Right hindlimb (tissue), 1 donor: ENCODE measurements around the gene SNX25.
A peak's percentile ranks its signal among the peaks of the same experiment; 100 is the strongest.
"Not testable (repeated sequence)": the region's sequence is repeated elsewhere in the genome, so short reads cannot be mapped to it uniquely, and the experiment has no call there.

Experiments used
- DNase-seq: peaks from one replicate; pipeline ENCODE4 v3.0.0-alpha.2; 2018

Gene SNX25

DNA sequence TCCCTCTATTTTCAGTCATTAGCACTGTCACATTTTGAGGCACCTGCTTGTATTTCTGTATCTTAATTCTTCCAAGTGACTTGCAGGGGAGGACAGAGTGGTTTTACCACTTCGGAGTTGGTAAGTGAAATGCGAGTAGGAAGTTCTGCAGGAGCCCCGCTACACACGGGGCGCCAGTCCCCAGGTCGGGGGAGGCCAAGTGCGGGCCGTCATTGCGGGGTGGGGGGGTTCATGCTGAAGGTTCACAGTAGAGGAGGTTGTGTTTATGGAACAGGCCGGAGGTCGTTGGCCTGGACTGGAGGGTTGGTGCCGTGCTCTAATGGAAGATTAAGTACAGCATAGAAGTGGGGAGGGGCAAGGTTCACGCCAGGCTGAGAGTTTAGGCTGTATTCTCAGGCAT, 142.3 kb downstream of the SNX25 start:
- no peak for DNase-seq

- DNase-seq: no peak
Measured at GRCh38 chr4:185352202-185352601, 142.8 kb downstream of the SNX25 start.

DNA sequence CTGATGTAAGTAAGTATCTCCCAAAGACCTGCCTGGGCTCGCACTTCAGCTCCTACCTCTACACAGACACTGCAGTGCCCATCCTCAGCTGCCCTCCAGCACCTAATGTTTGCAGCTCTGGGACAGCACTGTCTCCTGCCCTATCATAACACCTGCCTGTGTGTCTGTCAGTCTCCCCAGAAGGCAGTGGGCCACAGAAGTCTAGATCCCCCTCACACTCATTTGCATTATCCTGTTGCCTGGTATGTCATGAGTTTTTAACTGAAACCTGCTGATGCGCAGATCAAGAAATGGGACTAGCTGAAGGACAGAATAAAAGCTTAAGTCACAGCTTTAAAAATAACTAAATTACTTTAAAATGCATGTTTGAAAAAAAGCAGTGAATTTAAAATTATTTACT, 143.3 kb downstream of the SNX25 start:
- DNase-seq: no peak

DNA sequence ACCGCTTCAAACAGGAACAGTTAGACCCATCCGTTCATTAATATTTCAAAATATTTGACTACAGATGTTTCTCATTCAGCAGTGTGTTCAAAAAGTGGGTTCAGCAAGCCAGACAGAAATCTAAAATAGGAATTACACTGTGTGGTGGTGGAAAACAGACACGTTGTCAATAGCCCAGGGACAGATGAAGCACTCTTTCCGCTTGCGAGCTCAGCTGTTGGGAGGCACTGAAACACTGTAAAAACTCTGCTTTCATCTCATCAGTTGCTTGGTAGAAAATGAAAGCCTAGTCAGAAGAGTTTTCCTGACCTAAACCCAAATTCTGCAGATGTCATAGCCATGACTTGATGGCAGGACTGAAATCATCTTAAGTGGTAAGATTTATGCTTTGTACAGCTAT, 147.8 kb downstream of the SNX25 start:
- DNase-seq: peak; percentile 59

DNA sequence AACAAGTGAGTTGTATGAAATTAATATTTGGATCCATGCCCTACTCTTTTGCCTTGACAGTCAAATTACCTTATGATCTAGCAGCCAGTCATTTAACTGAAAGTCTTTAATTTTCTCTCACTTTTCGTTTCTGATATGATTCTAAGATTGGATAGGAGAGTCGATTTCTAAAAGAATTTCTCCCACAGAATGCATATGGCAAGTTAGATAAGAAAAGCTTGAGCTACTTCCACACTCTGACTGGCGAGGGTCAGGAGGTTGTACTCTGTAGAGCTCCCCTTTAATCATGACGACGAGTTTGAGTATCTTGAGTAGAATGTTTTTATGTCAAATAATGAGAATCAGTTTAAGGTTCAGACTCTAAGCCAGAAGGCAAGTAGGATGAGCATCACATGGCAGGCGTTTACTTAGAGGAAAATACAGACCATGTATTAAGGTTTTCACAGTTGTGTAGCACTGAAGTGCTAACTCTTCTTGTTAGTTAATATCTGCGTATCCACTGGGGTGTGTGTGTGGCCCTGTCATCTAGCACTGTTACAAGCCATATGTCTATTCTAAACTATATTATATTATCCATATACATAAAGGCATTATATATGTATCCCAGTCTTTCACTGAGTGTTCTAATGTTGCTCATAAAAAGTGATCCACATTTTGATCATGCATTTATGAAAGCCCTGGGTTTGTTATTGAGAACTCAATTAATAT, 148.5 kb downstream of the SNX25 start:
- no peak for DNase-seq

- DNase-seq: no peak
Measured at GRCh38 chr4:185358514-185358913, 149.1 kb downstream of the SNX25 start.

DNA sequence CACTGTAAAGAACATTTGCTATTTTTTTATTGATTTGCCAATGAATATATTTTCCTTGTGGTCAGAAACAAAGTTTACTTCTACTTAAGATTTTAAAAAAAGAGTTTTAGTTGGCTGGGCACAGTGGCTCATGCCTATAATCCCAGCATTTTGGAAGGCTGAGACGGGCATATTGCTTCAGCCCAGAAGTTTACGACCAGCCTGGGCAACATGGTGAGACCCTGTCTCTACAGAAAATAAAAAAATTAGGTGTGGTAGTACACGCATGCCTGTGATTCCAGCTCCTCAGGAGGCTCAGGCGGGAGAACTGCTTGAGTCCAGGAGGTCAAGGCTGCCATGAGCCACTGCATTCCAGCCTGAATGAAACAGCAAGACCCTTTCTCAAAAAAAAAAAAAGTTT, 149.6 kb downstream of the SNX25 start:
- DNase-seq: no peak

GRCh38 chr4:185359767-185360446, 150.5 kb downstream of the SNX25 start:
- no peak for DNase-seq

GRCh38 chr4:185361872-185362271, 152.5 kb downstream of the SNX25 start:
- no peak for DNase-seq

GRCh38 chr4:185362570-185362969, 153.2 kb downstream of the SNX25 start:
- DNase-seq: not testable (repeated sequence)

DNA sequence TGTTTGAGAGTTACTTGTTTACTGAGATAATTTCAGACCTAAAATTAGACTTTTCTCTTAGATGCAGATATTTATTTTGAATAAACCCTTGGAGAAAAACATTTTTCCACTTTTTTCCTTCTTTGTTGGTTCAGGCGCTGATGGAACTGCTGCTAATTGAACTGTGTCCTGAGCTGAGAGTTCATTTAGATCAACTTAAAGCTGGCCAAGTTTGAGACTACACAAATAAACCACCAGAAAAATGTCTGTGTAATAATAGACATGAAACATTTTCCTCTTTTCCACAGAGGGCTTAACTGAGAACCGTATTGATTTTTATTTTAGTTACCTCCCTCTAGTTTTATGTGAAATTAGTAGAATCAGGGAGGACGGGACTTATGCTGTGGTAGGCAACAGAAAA, 153.9 kb downstream of the SNX25 start:
- DNase-seq: no peak

DNA sequence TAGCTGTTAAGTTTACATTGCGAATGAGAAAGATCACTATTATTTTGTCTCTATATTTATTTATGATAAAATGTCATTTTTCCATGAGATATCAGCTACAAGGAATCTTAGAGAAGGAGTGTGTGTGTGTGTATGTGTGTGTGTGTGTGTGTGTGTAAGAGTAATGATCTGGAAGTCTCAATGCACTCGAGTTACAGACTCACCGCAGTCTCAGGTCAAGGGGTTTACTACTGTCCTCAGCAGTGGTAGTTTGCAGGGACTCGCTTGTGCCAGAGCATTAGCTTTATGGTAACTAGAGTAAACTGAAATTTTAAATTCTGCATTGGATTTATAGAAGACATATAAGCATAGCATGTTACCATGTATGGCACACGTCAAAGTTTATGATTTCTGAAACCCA, 155.5 kb downstream of the SNX25 start:
- no peak for DNase-seq

- DNase-seq: no peak
Measured at GRCh38 chr4:185369731-185370130, 160.3 kb downstream of the SNX25 start.

DNA sequence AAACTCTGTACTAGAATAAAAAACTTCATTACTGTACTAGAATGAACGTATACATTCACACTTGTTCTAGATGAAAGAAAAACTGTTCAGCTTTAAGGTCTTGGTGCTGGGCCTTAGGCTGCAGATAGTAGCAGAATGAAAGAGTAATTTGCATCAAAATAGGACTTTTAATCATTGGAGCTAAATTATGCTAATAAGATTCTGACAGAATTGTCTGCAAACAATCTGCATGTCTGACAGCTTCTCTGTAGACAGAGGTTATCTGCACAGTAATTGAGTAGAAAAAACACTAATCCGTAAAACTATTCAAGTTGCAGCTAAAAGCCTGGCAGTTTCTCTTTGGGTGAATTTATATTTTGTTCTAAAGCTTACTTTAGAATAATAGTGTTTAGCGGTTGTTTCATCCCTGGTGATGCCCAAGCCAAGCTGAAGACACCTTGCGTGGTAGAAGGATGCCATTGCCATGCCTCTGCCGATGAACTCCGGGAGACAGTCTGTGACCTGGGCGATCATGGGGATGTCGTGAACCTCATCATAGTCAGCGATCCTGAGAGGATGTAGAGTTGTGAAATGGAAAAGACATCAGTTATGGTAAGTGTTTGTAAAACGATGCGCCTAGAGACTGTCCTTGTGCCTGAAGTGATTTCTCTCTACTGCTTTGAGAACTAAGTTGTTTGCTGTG, 161.0 kb downstream of the SNX25 start:
- DNase-seq: no peak

- no peak for DNase-seq
Measured at GRCh38 chr4:185371702-185372101, 162.3 kb downstream of the SNX25 start.

DNA sequence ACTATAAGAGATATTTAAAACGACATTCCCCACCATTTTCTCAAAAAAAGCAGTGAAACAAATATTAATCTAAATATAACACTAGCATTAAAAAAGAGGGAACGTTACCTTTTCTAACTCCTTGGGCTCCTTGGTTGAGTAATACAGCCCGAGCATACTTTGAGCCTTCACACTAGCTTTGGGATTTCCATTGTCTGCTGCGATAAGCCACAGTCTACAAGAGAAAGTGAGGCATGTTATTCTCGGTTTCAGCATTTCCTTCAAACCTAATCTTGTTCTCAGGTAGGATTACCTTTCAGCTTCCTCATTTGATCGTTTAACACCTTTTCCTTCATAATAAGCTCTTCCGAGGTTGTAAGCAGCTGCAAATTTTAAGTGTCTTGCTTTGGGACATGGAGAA, 164.6 kb downstream of the SNX25 start:
- DNase-seq: no peak

DNA sequence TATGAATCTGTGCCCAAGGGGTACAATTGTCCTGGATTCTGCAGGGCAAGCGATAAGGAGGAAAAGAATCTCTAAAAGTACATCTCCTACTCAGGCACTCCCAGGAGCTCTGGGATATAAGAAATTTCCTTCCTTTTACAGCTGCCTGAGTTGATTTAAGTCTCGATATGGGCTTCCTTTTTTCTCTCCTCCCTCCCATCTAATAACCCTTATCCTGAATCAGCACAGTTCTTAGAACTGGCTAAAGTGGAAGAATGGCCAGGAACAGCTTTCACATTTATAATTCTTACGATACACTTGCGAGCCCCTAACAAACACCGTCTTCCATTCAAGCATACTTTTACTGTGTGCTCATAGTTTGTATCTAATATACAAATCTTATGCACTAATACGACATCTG, 165.2 kb downstream of the SNX25 start:
- DNase-seq: no peak

GRCh38 chr4:185378264-185378663, 168.9 kb downstream of the SNX25 start:
- no peak for DNase-seq

DNA sequence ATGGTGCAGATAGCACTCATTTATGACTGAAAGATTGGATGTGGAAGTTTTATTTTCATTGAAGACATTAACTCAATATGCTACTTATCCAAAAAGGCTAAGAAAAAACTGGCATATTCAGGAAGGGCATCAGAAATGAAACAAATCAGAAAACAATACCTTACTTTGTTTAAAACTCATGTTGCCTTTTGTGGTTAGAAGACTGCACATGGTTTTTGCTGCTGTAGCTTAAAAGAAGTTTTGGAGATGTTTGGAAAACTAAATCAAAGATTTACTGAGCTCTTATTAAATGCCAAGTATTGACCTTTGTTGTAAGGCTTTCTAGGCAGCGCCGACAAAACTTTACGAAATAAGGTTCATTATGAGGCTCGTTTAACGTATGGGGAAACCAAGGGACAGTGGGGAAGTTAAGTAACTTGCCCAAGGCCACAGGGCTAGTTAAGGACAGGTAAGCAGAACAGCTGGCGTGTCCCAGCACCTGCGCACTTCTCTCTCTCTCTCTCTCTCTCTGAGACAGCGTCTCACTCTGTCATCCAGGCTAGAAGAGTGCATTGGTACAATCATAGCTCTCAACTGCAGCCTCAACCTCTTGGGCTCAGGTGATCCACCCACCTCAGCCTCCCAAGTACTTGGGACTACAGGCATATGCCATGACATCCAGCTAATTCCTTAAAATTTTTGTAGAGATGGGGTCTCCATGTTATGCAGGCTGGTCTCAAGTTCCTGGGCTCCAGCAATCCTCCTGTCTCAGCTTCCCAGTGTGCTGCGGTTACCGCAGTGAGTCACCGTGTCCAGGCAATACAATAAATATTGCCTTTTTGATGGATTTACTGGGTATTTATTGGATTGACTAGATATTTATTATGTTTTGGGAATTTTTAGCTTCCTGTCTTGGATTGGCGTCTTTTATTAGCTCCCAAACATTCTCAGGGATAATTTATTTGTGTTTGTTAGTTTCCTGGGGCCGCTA, 170.2 kb downstream of the SNX25 start:
- no peak for DNase-seq

- DNase-seq: no peak
Measured at GRCh38 chr4:185380320-185380719, 170.9 kb downstream of the SNX25 start.

DNA sequence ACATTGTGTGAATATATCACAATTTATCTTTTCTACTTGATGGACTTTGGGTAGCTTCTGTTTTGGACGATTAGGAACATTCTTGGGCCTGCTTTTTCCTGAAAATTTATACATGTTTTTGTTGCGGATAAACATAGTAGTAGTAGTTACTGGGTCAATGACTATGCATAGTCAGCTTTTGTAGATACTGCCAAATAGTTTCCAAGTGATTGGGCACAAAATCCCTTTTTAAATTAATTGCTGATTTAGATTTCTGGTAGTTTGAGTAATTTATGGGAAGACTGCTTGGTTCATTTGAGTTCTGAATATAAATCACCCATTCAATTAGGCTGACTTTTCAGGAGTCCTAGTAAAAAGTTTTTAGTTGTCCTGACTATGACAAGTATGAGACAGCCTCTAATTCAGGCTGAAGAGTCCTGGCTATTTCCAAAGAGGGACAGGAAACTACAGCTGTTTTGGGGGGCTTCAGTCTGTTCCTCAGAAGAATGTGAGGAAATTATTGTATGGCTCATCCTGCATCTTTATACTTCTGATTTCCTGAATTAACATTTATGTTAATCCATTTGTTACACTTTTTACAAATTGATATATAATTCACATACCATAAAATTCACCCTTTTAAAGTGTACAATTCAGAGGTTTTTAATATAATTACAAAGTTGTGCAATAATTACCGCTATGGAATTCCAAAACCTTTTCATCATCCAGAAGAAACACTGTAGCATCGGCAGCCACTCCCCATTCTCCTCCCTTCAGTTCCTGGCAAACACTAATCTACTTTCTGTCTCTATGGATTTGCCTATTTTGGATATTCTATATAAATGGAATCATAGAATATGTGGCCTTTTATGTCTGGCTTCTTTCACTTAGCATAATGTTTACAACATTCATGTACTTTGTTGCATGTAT, 172.1 kb downstream of the SNX25 start:
- no peak for DNase-seq

DNA sequence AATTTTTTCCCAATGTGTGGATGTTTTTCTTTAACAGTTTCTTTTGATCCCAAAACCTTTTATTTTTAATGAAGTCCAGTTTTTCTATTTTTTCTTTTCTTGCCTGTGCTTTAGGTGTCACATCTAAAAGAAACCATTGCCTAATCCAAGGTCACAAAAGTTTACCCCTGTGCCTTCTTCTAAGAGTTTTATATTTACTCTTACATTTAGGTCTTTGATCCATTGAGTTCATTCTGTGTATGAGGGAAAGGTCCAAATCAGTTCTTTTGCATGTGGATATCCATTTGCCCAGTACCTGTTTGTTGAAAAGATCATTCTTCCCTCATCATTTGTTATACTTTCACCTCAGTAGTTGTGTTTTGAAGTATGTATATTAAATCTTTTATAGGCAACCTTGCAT, 173.4 kb downstream of the SNX25 start:
- no peak for DNase-seq
